ENCODE measurements around the gene MMP24.

The MMP24 gene

GRCh38 chr20:35316086-35316485 is 89.6 kb downstream of the MMP24 start:
- DNase-seq, result no peak

DNA sequence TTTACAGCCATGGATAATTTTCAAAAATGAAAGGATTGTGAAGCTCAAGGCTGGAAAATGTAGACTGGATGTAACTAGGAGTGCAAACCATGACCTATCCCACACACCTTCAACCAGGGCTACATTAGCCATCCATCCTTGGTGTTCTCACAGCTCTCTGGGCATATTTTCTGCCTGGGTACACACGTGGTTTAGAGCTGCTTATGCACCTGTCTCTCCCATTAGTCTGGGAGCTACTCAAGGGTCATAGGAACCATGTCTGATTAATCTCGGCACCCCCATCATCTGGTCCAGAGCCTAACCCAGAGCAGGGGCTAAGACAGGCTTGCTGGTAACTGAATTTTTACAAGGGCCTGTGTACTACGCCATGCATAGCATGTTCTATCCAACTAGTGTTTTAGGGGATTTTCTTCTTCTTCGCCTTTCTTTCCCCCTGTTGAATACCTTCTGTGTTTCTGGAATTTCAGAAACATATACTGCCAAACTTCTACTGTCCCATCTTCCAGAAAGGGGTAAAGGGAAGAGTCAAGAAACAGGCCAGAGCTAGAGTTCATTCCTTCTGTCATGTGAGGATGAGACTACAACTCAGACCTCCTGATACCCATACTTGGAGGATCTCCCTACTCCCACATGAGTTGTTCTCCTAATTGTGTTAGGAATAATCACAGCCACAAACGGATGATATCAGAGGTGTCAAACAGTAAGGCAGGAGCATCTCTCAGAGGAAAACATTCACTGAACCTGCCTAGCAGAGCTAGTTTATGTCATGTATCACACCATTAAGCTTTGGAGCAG is 91.1 kb downstream of the MMP24 start:
- no peak for DNase-seq

DNA sequence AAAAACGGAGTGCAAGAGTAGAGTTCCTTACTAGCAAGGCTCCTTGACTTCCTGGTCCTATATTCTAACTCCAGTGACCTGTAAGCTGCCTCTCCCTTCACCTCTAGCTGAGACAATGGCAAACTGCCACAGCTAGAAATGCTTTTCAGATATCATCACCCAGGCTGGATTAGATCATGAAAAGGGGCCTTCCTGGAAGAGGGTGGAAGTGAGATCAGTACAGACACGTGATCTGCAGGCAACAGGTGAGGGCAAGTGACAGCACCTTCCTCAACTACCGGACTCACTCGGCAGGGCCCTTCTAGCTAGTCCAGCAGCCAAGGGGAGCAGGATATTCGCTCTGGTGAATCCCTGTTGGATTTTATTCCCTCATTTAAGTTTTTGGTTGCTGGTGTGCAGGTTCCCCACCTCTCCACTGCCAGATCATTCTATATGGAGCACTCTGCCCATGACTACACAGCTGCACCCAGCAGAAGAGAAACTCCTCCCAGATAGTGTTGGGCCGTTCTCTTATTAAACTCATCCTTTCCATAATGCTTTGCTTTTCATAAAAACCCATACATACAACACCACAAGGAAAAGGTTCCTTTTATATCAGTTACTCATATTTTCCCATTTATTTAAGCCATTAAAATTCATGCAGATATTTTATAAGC is 92.1 kb downstream of the MMP24 start:
- no peak for DNase-seq

DNA sequence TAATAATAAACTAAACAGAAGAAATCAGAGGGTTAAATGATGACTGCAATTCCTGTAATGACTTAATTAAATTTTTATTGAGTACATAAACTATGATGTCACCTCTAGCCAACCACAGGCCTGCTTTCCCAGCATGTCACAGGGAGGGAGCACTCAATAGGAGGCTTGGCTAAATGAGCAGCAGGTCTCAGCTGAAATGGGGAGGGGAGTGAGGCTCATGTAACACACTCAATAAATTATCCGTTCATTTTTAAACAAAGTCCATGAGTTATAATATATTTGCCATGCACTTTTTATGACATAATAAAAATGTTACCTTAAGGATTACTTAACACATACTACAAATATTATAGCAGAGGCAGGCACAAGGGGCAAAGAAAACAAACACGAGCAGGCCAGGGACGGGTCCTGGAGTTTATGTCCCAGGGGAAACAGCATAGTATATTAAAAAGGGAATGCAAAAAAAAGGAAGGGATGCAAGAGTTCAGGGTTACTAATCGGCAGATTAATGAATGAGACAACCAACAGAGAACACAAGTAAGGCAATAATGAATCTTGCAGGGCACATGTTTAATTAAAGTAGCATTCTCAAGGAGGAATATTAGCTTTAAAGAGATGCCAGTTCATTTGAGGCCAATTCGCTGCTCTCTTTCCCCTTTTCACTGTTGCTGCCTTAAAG is 92.8 kb downstream of the MMP24 start:
- DNase-seq, result no peak

GRCh38 chr20:35319871-35320197 is 93.3 kb downstream of the MMP24 start:
- DNase-seq, result no peak

DNA sequence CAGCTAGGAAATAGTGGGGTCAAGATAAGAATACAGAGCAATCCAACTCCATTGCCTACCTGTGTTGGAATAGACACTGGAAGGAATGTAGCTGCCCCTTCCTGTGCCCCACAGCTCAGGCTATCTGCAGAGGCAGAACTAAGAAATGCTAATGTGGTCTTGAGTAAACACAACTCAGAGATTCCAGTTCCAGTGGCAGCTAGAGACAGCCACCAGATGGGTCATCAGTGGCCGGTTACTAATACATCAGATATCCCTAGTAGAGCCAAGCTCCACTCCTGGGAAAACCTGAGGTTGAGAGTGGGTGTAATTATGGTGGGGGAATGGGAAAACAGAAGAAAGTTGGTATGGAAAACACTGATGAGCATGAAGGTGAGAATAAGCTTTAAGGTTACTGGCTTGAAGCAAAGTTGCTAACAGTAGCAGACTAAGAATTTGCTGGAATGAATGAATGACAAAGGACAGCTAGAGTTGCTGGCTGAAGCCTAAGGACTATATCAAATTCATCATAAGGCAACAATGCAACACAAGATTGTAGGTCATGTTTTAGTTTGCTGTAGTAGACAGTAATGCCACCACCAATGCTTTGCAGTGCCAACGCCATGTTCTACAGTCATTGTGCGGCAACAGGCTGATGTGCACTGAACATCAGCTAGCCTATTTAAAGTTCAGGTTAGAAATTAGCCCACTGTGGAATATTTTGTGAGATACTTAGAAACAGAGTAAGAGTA is 94.1 kb downstream of the MMP24 start:
- no peak for DNase-seq

DNA sequence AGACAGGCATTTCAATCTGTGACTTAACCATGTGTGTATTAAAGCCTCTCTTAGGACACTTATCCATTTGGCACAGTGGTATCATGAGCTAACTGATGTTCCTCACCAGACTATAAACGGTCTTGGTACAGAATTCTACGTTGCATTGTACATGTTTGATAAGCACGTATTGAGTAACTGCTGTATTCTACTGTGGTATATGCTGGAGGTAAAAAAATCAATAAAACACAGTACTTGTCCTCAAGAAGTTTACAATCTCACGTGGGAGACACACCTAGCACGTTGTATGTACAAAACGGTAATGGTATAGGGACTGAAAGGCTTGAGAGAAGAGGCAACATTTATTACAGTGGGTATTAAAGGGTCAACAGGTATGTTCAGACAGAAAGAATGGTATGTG is 98.9 kb downstream of the MMP24 start:
- DNase-seq, result no peak

DNA sequence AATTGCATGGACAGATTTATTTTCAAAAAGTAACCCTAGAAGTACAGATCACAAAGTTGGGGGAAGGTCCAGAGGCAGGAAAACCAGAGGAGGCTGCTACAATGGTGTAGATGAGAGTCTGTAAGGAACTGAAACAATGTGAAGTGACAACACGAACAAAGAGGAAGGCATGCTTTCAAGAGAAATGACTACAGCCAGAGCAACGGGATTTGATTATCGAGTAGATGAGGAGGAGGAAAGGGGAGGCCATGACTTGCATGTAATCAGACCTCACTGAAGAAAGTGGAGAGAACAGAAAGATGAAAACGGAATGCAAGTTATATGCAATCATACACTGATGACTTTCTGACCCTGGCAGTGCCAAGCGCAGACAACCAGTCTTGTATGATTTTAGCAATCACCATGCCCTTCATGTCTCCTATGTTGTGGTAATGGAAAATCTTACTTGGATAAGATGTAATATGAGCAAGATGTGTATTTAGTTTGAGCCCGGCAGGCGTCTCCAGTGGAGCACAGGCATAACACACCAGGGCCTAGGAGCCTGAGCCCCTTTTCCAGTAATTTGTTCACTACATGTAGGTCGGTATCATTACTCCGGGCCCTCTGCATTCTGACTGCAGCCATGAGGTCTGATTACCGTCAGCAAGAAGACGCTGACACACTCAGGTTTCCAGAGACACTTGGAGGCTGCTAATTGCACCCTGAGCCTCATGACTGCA is 99.7 kb downstream of the MMP24 start:
- DNase-seq, result no peak
